Prostate gland (tissue), 2 donors: ENCODE results near the gene ZNF598.

Source experiments
- POLR2A ChIP-seq: fragments of 450-650 bp; IDR thresholded peaks from one replicate; pipeline ENCODE4 v1.6.1; 2016; ENCODE audit warnings: antibody characterized with exemption, mild to moderate bottlenecking
- POLR2AphosphoS5 ChIP-seq: sonication (generic); formaldehyde crosslinking; IDR thresholded peaks from one replicate; pipeline ENCODE4 v1.6.1; 2017; ENCODE audit warnings: antibody characterized with exemption
- TF ChIP-seq, protein P1 (sequence below), 4 experiments: fragments of 200-600 bp in 2 of 4; fragments of 450-650 bp in 2 of 4; sonication (generic) in 2 of 4; IDR thresholded peaks; 1 replicate in 3 of 4; 2 replicates in 1 of 4; pipeline ENCODE4 v1.5.1; 2016 to 2019; ENCODE audit warnings: antibody characterized with exemption in 4 of 4, mild to moderate bottlenecking in 2 of 4, moderate library complexity in 2 of 4

DNA sequence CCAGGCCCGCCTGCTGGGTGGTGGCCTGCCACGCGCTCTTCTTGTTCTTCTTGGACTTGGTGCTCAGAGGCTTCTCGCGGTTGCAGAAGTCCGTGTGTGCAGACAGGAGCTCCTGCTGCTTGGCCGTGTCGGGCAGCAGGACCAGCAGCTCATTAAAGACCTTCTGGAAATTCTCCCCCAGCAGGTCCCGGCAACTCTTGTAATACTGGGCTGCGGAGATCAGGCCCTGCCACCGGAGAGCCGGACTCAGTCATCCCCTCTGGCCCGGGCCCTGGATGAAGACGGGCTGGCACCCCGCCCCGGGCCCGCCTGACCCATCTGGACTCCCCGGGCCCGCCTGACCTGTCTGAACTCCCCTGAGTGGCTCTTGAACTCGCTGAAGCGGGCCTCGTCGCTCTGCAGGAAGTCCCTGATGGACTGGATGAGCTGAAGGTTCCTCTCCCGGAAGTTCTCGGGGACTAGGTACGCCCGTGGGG, 11.2 kb downstream of the ZNF598 start:
- no peak for TF ChIP-seq POLR2AphosphoS5
- TF ChIP-seq, protein P1, sequence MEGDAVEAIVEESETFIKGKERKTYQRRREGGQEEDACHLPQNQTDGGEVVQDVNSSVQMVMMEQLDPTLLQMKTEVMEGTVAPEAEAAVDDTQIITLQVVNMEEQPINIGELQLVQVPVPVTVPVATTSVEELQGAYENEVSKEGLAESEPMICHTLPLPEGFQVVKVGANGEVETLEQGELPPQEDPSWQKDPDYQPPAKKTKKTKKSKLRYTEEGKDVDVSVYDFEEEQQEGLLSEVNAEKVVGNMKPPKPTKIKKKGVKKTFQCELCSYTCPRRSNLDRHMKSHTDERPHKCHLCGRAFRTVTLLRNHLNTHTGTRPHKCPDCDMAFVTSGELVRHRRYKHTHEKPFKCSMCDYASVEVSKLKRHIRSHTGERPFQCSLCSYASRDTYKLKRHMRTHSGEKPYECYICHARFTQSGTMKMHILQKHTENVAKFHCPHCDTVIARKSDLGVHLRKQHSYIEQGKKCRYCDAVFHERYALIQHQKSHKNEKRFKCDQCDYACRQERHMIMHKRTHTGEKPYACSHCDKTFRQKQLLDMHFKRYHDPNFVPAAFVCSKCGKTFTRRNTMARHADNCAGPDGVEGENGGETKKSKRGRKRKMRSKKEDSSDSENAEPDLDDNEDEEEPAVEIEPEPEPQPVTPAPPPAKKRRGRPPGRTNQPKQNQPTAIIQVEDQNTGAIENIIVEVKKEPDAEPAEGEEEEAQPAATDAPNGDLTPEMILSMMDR (IDR thresholded peaks at IDR 0.05): no peak
- TF ChIP-seq POLR2A: no peak
